ENCODE measurements around the gene GH2. TPM values are rescaled to one million over a fixed set of nuclear protein-coding genes. Genes with fewer than 3 reads are reported as not detected.

GH2 gene
- total RNA-seq, 4 donors from 2014 or later = not detected

- no peaks in the 10 kb centered on the region for H3K9me3 ChIP-seq
- H3K36me3 ChIP-seq = peaks cover 35% of the 10 kb centered on the region
- peak overlapping the region; percentile 71 for H3K4me3 ChIP-seq
- WGBS = 13% methylated on average over 4 of the region's 7 CpGs
- peak overlapping the region; percentile 93 for H3K27ac ChIP-seq
- H3K27me3 ChIP-seq = no peaks in the 10 kb centered on the region
- H3K4me1 ChIP-seq = peaks cover 75% of the 10 kb centered on the region
- peak; percentile 97 for DNase-seq (ENCODE audit: low spot score in 2 of 2)
- TF ChIP-seq POLR2A (IDR thresholded peaks at IDR 0.05) (peak in 1 of 2 donors; percentile 23), CTCF (IDR thresholded peaks at IDR 0.05) (no peak), EP300 (IDR thresholded peaks at IDR 0.05) (peak; percentile 56), POLR2AphosphoS5 (IDR thresholded peaks at IDR 0.05) (peak in 2 of 3 donors; percentile 87 to 99)
Observed at GRCh38 chr17:63838631-63839171, 43.0 kb downstream of the GH2 start.

- peak overlapping the region; percentile 93 for H3K27ac ChIP-seq
- DNase-seq (ENCODE audit: low spot score in 2 of 2) = no peak
- peaks cover 71% of the 10 kb centered on the region for H3K4me1 ChIP-seq
- 51% methylated on average over 4 of the region's 5 CpGs for WGBS
- H3K9me3 ChIP-seq = no peaks in the 10 kb centered on the region
- peak overlapping the region; percentile 36 for H3K4me3 ChIP-seq
- H3K36me3 ChIP-seq = peaks cover 42% of the 10 kb centered on the region
- H3K27me3 ChIP-seq = no peaks in the 10 kb centered on the region
- TF ChIP-seq POLR2A (IDR thresholded peaks at IDR 0.05) (no peak), POLR2AphosphoS5 (IDR thresholded peaks at IDR 0.05) (no peak), CTCF (IDR thresholded peaks at IDR 0.05) (no peak), EP300 (IDR thresholded peaks at IDR 0.05) (no peak)
Observed at GRCh38 chr17:63837962-63838600, 43.7 kb downstream of the GH2 start.

GRCh38 chr17:63837480-63837879 is 44.3 kb downstream of the GH2 start:
- WGBS = 78% methylated on average over 7 of the region's 12 CpGs
- Histone ChIP-seq H3K4me3 (peak overlapping the region; percentile 36), H3K27ac (peak overlapping the region; percentile 93)

GRCh38 chr17:63836811-63837210 is 44.9 kb downstream of the GH2 start:
- Histone ChIP-seq H3K36me3 (peaks cover 54% of the 10 kb centered on the region), H3K9me3 (no peaks in the 10 kb centered on the region), H3K4me1 (peaks cover 71% of the 10 kb centered on the region), H3K27me3 (no peaks in the 10 kb centered on the region), H3K27ac (no peak overlapping the region), H3K4me3 (no peak overlapping the region)
- no peak for TF ChIP-seq POLR2A (IDR thresholded peaks at IDR 0.05)
- TF ChIP-seq CTCF (IDR thresholded peaks at IDR 0.05) = no peak
- TF ChIP-seq EP300 (IDR thresholded peaks at IDR 0.05) = no peak
- no peak for TF ChIP-seq POLR2AphosphoS5 (IDR thresholded peaks at IDR 0.05)
- DNase-seq (ENCODE audit: low spot score in 2 of 2) = no peak
- 93% methylated on average over 7 of the region's 7 CpGs for WGBS

More at GRCh38 chr17:63837480-63837879, 44.3 kb downstream of the GH2 start:
- Histone ChIP-seq H3K36me3 (peaks cover 48% of the 10 kb centered on the region), H3K9me3 (no peaks in the 10 kb centered on the region), H3K4me1 (peaks cover 71% of the 10 kb centered on the region), H3K27me3 (no peaks in the 10 kb centered on the region)
- no peak for DNase-seq (ENCODE audit: low spot score in 2 of 2)
- TF ChIP-seq CTCF (IDR thresholded peaks at IDR 0.05) (no peak), POLR2A (IDR thresholded peaks at IDR 0.05) (no peak), POLR2AphosphoS5 (IDR thresholded peaks at IDR 0.05) (no peak), EP300 (IDR thresholded peaks at IDR 0.05) (no peak)

- Histone ChIP-seq H3K9me3 (no peaks in the 10 kb centered on the region), H3K36me3 (peaks cover 70% of the 10 kb centered on the region), H3K27ac (no peak overlapping the region), H3K27me3 (no peaks in the 10 kb centered on the region), H3K4me3 (no peak overlapping the region), H3K4me1 (peaks cover 57% of the 10 kb centered on the region)
- 83% methylated on average over 9 of the region's 9 CpGs for WGBS
- no peak for DNase-seq (ENCODE audit: low spot score in 2 of 2)
- TF ChIP-seq POLR2AphosphoS5 (IDR thresholded peaks at IDR 0.05) (no peak), CTCF (IDR thresholded peaks at IDR 0.05) (no peak), EP300 (IDR thresholded peaks at IDR 0.05) (no peak), POLR2A (IDR thresholded peaks at IDR 0.05) (no peak)
Observed at GRCh38 chr17:63835167-63835720, 46.5 kb downstream of the GH2 start.
